GM19395 (cell line): ENCODE results near the gene UPB1.

Experiments
- ATAC-seq: cut with Tn5 transposase; IDR thresholded peaks from one replicate; pipeline ENCODE4 v1.9.1; 2021; ENCODE audit warnings: mild to moderate bottlenecking, moderate library complexity; ENCODE audit not compliant: unreplicated experiment

Gene UPB1

DNA sequence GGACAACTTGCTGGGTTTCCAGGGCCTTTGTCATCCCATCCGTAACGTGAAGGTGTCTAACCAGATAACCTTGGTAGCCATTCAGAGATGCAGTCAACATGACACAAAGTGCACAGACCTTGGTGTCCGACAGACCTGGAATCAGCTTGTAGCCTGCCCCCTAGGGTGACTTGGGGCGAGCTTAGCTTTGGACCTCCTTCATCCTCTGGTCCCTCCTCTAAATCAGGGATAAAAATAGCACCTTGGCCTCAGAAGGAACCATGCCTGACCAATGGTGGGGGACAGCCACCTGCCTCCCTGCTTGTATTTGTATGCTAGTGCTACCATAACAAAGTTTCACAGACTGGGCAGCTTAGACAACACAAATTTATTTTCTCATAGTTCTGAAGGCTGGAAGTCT lies 64.3 kb downstream of the UPB1 start:
- ATAC-seq, result no peak

DNA sequence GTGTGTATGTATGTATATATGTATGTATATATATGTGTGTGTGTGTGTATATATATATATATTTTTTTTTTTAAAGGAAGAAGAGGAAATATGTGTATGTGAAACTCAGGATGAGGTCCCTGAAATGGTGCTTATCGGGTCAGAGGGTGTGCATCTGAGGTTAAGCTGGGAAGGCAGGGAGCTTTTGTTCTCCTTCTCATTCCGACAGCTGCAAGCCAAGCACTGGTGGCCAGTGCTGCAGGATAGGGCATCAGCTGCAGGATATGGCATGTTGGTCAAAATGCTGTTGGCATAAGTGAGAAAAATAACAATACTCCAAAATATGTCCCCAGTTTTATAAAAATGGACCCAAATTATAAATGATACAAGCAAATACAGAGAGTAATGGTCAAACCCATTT lies 68.1 kb downstream of the UPB1 start:
- no peak for ATAC-seq

DNA sequence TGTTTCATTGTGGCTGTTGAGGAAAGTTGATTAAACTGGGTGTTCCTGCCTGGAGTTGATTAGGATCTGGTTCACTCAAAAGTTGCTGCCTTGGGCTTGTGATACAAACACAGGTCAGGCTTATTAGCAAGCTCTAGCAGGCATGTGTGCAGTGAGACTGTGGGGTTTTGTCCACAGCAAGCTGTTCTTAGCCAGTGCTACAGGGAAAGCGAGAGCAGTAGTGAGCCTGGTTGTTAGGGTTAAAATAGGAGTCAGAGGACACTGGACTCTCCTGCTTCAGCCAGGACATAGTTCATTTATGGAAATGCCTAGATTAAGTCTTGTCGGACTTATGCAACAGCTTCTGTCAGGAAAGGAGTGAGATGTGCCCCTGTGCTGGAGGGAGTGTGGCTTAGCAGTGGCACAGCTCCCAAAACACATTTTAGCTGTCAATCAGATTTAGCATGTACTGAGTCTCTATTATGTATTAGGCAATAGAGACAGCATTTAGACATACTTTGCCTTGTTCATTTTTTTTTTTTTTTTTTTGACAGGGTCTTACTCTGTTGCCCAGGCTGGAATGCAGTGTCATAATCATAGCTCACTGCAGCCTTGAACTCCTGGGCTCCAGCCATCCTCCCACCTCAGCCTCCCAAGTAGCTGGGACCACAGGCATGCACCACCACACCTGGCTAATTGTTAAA lies 69.4 kb downstream of the UPB1 start:
- no peak for ATAC-seq

DNA sequence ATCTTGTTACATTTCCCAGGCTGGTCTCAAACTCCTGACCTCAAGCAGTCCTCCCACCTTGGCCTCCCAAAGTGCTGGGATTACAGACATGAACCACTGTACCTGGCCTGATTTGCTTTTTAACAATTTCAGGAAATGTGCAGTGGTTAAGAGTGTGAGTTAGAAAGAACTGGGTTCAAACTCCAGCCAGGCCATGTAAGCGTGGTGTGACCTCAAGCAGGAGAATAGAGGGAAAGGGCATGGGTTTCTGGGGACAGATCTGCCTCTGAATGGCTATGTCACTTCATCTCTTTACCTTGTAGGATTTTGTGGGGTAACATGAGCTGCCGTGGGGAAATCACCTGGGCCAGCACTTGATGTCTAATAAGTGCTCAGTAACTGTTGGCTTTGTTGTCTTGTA lies 69.9 kb downstream of the UPB1 start:
- no peak for ATAC-seq

DNA sequence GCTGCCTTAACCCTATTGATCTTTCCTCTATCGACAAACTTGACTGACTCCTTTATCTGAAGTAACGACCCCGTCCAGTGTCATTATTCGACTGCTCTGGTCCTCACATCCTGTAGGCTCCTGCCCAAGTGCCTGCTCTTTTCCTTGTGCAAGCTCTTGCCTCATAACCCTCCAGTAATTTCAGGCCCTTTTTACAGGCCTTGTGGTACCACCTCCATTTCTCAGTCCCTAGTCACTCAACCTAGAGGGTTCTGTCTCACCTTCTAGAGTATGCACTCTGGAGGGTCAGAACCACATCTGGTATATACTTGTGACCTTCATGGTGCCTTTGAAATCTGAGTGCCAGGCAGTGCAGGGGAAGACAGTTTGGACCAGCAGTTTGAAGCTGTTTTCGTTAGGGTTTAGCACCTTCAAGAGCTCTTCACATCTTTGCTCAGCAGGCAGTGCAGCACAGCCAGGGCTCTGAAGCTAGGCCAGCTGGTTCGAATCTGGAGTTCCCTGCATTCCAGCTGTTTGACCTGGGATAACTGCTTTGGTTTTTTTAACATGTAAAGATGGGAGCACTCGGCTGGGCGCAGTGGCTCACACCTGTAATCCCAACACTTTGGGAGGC lies 71.9 kb downstream of the UPB1 start:
- no peak for ATAC-seq

DNA sequence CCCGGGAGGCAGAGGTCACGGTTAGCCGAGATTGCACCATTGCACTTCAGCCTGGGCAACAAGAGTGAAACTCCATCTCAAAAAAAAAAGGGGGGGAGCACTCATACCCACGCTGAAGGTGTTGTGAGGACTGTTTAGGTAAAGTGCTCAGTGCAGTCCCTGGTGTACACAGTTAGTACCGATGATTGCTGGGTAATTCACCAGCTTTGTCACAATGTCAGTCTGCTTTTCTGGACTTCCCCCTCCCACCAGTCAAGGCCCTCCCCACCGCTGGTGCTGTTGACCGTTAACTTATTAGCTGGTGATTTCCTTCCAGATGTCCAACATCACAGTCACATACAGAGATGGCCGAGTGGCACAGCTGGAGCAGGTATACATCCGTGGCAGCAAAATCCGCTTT lies 72.5 kb downstream of the UPB1 start:
- ATAC-seq, result no peak

DNA sequence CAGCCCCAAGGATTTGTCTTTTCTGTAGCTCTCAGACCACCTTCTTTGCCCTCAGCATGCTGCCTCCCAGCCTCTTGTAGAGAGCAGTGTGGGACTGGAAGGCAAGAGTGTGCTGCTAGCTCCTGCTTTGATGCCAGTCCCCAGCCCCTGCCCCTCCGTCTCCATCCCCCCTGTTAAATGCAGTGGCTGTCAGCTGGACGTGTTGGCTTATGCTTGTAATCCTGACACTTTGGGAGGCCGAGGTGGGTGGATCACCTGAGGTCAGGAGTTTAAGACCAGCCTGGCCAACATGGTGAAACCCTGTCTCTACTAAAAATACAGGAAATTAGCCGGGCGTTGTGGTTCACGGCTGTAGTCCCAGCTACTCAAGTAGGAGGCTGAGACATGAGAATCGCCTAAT lies 76.1 kb downstream of the UPB1 start:
- no peak for ATAC-seq

DNA sequence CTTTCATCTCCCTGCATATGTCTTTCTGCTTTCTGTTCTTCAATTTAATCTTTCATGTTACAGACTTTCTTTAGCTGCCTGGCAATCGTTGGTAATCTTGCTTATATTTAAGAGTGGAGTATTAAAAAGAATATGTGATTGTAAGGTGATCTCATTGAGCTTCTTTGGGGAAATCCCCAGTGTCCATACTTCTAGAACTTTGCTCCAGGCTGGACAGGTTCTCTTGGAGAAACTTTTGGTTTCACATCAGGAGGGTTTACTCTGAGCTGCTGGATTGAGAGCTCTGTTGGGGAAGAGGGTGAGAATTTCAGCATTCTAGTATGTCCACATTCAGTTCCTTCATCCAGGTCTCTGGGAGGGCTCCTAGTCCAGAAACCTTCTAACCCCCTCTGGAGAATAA lies 81.6 kb downstream of the UPB1 start:
- no peak for ATAC-seq
